GM19463 (cell line): ENCODE data around the gene CSRNP3.

Experiments used
- ATAC-seq: cut with Tn5 transposase; IDR thresholded peaks from one replicate; pipeline ENCODE4 v1.9.1; 2021; ENCODE audit warnings: mild to moderate bottlenecking, moderate library complexity; ENCODE audit not compliant: unreplicated experiment

The CSRNP3 gene

DNA sequence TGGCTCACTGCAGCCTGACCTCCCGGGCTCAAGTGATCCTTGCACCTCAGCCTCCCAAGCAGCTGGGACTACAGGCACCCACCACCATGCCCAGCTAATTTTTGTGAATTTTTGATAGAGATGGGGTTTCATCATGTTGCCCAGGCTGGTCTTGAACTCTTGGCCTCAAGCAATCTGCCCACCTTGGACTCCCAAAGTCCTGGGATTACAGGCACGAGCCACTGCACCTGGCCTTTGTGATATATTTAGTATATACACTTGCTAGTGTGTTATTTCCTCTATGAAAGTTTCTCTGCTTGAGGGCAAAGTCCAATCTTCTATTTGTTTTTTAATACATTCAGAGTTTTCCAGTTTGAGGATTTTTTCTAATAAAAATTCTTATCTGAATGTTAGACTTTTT is 205.3 kb downstream of the CSRNP3 start:
- ATAC-seq: no peak

GRCh38 chr2:165675551-165675968 is 206.1 kb downstream of the CSRNP3 start:
- ATAC-seq: peak; percentile 60

GRCh38 chr2:165678882-165679281 is 209.4 kb downstream of the CSRNP3 start:
- no peak for ATAC-seq

DNA sequence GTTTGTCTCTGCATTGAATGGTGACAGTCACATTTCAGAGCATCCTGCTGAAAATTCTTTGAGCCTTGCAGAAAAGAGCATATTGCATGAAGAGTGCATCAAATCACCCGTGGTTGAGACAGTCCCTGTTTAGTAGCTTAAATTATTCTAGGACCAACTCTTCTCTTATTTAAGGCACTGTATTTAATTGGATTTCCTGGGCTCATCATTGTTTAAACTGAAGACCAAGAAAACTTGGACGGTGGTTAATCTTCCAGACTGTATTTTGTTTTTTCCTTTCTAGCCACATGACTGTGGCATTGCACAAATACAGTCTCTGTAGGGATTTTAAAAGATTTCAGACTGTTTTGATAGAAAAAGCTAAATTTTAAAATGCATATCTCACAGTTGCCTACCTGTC is 210.1 kb downstream of the CSRNP3 start:
- ATAC-seq: no peak

DNA sequence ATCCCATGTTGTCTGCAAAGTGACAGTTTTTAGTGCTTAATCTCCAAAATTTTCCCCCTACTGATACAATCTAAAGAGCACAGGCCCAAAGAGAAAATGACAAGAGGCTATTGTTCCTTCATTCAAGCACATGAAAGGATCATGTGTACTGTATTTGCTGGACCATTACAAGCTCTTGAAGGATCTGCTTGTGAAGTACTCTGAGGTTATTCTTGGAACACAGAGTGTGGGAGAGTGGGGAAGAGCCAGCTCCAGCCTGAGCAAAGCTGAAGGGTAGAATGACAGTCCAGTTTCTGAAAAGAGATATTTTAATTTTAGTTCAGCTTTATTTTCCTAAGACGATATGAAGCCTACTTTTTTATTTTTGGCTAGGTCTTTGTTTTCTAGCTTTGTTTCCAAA is 212.3 kb downstream of the CSRNP3 start:
- no peak for ATAC-seq

DNA sequence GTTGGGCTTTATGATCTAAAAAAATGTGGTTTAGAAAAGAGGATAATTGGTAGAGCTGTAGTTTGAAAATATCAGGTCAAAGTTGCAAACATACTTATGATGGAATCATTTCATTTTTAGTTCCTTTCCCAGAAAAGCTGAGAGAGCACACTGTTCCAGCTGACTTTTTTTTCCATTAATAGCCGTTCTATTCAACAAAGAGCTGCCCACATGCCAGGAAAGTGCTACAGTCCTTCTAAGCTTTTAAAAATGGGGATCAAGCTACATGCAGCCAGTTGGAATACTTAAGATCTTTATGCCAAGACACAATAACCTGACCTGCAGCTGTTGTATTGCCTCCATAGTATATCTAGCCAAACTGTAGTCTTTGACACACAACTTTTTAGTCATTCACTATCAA is 213.0 kb downstream of the CSRNP3 start:
- no peak for ATAC-seq

DNA sequence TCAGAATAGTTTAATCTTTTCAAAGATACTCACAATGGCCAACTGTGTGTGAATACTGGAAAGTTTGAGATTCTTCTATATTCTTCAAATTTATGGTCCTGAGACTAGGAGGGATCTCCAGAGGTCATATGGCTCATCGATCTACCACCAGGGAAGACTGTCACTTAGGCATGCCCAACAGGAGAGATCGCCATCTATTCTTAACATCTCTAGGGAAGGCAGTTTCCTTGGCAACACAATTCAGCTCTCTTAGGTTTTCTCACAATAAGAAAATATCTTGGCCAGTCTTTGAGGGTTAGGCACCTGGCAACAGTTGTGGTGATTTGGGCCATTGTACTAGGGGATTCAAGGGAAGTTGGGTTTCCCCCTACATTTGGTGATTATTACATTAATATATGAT is 217.3 kb downstream of the CSRNP3 start:
- ATAC-seq: no peak

GRCh38 chr2:165687426-165688002 is 218.0 kb downstream of the CSRNP3 start:
- ATAC-seq: no peak

GRCh38 chr2:165691615-165692014 is 222.1 kb downstream of the CSRNP3 start:
- no peak for ATAC-seq

- no peak for ATAC-seq
Measured at GRCh38 chr2:165692906-165693305, 223.4 kb downstream of the CSRNP3 start.

GRCh38 chr2:165693838-165694237 is 224.3 kb downstream of the CSRNP3 start:
- no peak for ATAC-seq

DNA sequence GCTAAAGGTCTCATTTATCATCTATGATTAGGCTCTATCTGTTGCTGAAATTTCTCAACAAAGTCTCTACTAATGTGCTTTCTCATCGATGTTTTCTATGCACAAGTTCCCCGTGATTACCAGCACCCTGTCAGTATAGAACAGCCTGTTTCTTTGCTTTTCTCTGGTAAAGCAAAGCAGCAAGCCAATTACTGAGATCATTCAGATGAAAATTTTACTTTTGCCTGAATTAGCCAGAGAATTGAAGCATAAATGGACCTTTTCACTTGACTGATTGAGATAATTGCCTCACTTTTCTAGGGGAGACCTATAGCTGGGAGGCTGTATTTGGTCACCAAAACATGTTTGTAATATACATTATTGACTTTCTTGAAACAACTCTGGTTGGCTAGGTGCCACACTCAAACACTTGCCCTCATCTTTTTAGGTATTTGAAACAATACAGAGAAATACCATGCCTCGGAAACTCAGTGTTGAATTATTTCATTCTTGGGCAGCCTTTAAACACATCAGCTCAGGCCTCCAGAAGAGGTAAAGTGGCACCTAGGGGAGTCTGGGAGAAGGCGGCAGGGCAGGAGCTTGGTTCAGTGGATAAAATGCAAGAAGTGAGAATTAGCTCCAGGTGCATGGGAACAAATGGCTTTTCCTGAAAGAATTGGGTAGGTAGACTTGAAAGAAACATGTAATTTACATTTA is 228.4 kb downstream of the CSRNP3 start:
- ATAC-seq: no peak

DNA sequence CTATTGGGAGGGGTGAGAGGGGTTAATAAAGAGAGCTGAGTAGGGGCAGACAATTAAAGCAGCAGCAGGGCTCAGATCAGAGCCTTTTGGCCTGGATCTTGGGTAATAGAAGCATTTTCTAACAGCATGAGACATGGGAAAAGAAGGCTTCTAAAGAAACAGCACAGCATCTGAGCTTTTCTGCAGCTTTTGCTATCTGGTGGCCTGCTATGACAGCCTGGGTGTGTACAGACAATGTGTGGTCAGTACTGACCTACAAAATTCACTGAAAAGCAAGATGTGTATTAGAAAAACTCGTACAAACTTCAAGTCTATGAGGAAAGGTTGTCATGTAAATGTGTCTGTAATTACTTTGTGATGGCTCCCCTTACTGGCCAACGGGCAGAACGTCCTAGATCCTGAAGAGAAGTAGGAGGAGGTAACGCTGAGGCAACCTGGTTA is 229.0 kb downstream of the CSRNP3 start:
- ATAC-seq: peak; percentile 94

DNA sequence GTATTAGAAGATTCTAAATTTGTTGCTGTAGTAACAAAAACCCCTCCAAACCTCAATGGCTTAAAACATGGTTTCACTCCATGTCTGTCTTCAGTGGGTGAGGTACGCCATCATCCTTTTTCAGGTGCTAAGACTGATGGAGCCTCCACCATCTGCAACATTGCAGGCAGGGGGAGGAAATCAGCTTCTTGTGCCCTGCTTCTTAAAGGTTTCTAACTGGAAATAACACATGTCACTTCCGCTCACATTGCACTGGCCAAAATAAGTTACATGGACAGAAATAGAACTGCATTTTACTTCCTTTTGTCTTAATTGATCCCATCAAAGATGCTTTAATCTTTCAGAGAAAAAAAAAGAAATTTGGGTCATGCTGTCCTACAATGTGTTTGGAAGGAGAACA is 230.4 kb downstream of the CSRNP3 start:
- no peak for ATAC-seq

DNA sequence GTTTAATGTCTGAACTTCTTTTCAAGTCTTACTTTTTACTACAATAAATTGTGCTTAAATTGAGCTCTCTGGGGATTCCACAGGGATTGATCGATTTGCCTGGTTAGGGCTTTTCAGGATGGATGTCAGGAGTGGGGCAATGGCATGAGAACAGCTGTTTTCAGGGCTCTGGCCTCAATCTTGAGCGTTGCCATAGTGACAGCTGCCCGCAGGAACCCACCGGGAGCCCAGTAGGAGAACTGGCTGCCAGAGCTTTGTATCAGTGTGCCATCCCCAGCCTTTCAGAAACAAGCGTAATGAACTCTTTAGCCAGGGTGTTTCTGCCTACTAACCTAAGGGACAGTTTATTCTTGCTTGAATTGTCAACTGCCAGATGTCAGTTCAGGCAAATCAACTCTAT is 231.0 kb downstream of the CSRNP3 start:
- no peak for ATAC-seq

DNA sequence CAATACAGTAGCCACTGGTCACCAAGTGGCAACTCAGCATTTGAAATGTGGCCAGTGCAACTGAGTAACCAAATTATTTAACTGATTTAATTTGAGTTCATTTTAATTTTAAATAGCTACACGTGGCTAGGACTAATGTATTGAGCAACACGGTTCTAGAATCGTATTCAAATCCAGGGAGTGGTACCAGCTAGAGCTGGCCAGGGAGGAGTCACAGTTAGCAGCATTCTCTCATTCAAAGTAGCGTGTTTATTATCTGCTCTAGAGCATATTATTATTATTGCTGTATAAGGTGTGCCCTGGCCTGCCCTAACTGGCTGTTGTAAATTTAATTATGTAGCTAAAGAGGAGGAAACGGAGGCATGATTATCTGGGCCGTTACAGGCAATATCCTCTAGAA is 231.6 kb downstream of the CSRNP3 start:
- ATAC-seq: no peak

DNA sequence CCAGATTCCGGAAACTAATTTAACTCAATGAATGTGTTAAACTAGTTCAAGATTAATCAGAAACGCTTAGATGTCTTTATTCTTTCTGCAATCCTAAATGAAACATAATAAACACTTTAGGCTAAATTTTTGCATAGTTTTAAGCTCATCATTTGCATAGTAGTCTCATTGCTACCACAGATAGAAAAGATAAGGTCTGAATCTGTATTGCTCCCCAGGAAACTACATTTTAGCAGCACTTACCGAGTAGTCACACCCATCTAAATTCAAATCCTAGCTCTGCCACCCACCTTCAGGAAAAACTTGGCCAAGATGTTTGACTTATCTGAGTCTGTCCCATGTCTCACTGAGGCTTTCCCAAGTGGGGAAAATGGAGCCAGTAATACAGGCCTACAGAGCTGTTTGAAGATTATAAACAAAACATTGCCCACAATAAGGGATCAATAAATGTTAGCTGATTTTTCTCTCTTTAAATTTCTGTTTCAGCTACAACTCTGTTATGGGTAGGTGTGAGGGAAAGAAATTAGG is 237.5 kb downstream of the CSRNP3 start:
- no peak for ATAC-seq

GRCh38 chr2:165716091-165716490 is 246.6 kb downstream of the CSRNP3 start:
- ATAC-seq: no peak

- no peak for ATAC-seq
Measured at GRCh38 chr2:165718610-165719210, 249.2 kb downstream of the CSRNP3 start.

GRCh38 chr2:165720511-165720910 is 251.0 kb downstream of the CSRNP3 start:
- ATAC-seq: no peak

- ATAC-seq: no peak
Measured at GRCh38 chr2:165725421-165725820, 255.9 kb downstream of the CSRNP3 start.
